ENCODE measurements around the gene SLC25A21.

- TF ChIP-seq, protein P1, sequence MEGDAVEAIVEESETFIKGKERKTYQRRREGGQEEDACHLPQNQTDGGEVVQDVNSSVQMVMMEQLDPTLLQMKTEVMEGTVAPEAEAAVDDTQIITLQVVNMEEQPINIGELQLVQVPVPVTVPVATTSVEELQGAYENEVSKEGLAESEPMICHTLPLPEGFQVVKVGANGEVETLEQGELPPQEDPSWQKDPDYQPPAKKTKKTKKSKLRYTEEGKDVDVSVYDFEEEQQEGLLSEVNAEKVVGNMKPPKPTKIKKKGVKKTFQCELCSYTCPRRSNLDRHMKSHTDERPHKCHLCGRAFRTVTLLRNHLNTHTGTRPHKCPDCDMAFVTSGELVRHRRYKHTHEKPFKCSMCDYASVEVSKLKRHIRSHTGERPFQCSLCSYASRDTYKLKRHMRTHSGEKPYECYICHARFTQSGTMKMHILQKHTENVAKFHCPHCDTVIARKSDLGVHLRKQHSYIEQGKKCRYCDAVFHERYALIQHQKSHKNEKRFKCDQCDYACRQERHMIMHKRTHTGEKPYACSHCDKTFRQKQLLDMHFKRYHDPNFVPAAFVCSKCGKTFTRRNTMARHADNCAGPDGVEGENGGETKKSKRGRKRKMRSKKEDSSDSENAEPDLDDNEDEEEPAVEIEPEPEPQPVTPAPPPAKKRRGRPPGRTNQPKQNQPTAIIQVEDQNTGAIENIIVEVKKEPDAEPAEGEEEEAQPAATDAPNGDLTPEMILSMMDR (IDR thresholded peaks at IDR 0.05; ENCODE audit: low read depth, low read length, poor library complexity, severe bottlenecking) = no peak
- no peak for TF ChIP-seq EZH2phosphoT487 (IDR thresholded peaks at IDR 0.05; ENCODE audit: borderline replicate concordance, low read length)
Measured at GRCh38 chr14:37047226-37047625, 125.2 kb downstream of the SLC25A21 start.

Measured in DOHH2 (cell line).